AG09309 (cell line): ENCODE data around the gene CHRFAM7A.
"Not testable (repeated sequence)": the region's sequence is repeated elsewhere in the genome, so short reads cannot be mapped to it uniquely, and the experiment has no call there.

Experiments used
- DNase-seq: peaks from one replicate; pipeline ENCODE4 v3.0.0-alpha.2; 2010; ENCODE audit warnings: low read depth
- H3K4me3 ChIP-seq: 2 replicates; pipeline ENCODE4 v1.5.1; 2011; ENCODE audit warnings: mild to moderate bottlenecking, low read depth, low read length, moderate library complexity; ENCODE audit not compliant: control insufficient read depth

CHRFAM7A gene

DNA sequence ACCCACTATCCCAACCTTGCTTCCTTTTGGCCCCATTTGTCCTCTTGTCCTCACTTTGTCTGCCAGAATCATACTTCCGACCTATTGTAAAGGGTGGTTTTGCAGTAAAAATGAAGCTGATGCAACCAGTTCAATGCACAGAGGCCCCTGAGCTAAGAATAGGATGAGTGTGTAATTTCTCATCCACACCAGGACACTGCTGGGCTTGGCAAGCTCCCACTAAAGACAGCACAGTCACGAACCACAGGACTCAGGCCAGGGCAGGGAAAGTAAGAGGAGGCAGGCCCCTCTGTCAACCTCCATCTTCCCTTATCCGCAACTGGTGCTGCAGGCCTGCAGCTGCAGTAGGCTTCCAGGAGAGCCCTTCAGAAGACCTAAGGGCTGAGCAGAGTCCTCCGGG lies 56.8 kb downstream of the CHRFAM7A start:
- H3K4me3 ChIP-seq, DNase-seq: not testable (repeated sequence)

DNA sequence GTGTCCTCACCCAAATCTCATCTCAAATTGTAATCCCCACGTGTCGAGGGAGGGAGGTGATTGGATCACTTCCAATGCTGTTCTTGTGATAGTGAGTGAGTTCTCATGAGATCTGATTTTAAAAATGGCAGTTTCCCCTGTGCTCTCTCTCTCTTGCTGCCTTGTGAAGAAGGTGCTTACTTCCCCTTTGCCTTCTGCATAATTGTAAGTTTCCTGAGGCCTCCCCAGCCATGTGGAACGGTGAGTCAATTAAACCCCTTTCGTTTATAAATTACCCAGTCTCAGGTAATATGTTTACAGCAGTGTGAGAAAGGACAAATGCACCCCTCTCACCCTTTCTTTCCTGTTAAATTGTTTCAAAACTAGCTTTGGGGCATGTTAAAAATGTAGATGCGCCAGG lies 59.2 kb downstream of the CHRFAM7A start:
- H3K4me3 ChIP-seq, DNase-seq: not testable (repeated sequence)

DNA sequence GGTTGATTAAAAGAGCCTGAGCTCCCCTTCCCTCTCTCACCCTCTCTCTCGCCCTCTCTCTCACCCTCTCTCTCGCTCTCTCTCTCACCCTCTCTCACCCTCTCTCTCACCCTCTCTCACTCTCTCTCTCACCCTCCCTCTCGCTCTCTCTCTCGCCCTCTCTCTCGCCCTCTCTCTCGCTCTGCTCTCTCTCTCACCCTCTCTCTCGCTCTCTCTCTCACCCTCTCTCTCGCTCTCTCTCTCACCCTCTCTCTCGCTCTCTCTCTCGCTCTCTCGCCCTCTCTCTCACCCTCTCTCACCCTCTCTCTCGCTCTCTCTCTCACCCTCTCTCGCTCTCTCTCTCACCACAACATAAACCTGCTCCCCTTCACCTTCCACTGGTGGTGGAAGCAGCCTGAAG lies 67.2 kb downstream of the CHRFAM7A start:
- not testable (repeated sequence) for DNase-seq, H3K4me3 ChIP-seq

DNA sequence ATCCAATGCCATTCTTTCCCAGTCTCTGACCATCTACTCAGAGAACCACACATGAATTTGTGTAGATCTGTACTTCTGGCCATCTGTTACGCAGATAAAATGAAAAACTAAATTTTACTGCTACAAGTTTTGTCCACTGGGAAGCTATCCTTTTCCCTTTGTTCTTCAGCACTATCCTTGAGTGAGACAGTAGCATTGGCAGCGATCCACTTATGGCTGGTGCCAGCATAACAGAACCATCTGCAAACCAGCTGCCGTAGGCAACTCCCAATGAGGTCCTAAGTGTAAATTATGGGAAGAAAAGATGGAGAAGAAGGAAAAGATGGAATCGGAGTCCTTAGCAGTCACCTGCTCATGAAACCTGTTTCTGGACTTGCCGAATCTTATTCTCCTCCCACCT lies 72.3 kb downstream of the CHRFAM7A start:
- not testable (repeated sequence) for DNase-seq, H3K4me3 ChIP-seq

DNA sequence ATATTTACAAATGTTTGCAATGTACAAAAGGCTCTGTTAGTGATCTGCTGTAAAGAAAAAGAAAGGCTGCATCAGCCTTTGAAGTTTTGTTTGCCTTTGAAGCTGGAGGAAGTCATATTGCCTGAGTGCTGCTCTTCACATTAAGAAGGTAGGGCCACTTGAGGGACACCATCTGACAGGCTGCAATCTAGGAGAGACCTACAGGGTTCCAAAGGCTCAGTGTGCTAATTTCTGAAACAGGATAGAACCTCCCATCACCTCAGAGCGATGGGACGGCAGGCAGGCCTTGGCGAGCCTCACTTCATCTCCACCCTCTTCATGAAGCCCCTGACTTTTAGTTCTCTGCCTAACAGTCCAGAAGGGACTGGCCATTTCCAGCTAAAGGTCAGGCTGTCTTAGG lies 77.6 kb downstream of the CHRFAM7A start:
- DNase-seq, H3K4me3 ChIP-seq: not testable (repeated sequence)

DNA sequence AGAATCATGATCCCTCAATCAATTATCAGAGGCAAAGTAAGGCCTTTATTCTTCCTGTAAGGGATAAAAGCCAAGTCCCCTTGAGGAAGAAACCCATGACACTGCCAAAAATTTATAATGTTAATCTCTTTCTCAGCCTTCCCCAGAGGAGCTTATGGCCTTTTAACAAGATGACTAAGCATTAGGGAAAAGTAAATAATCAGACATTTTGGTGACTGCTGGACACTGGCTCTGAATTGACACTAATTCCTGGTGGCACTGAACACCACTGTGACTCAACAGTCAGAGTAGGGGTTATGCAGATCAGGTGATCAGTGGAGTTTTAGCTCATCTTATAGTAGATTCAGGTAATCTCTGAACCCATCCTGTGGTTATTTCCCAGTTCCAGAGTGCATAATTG lies 82.8 kb downstream of the CHRFAM7A start:
- DNase-seq, H3K4me3 ChIP-seq: not testable (repeated sequence)
